K562 (cell line): Measurements from ENCODE around the gene TTC9C. TPM values are rescaled to one million over a fixed set of nuclear protein-coding genes. Genes with fewer than 3 reads are reported as not detected.
A peak's percentile ranks its signal among the peaks of the same experiment; 100 is the strongest.

Experiments
- ATAC-seq: fragments of 200-7000 bp; cut with Tn5 transposase; 3 replicates; pipeline ENCODE4 v1.9.1; 2020; ENCODE audit warnings: moderate library complexity
- BruUV-seq: library from RNA; stranded (reverse); fragments of 400-500 nt; replicated peaks from 2 replicates; lab custom pipeline; 2021; lab: Mats Ljungman, UMichigan
- CTCF ChIA-PET: fragments of 300-600 bp; formaldehyde crosslinking; extraction: SDS; loops from one replicate; lab custom pipeline; 2021; ENCODE audit warnings: low intra/inter-chr PET ratio; lab: Yijun Ruan, JAX
- POLR2A ChIA-PET: fragments of 300-600, 350-650 bp; sonication (Branson Sonifier 250); formaldehyde crosslinking; extraction: SDS; loops from one replicate; lab custom pipeline; 2021; ENCODE audit warnings: antibody characterized with exemption, inconsistent platforms; lab: Yijun Ruan, JAX
- DNase-seq, 4 experiments: peaks; one replicate each; pipeline versions ENCODE4 v3.0.0 to v3.0.0-alpha.2; 2011 to 2018; ENCODE audit warnings: low spot score in 3 of 4, mixed read lengths in 3 of 4; ENCODE audit errors: extremely low read depth in 1 of 4
- FAIRE-seq: peaks from 2 replicates; lab custom pipeline; 2011; peaks lifted over from hg19 to GRCh38; lab: Jason Lieb, UNC
- H2AFZ ChIP-seq: 2 replicates; pipeline ENCODE4 v1.6.0; 2011; ENCODE audit warnings: low read depth, low read length, control low read depth, inconsistent platforms
- H3K27ac ChIP-seq: fragments of 200-600 bp; 3 replicates; pipeline ENCODE4 v1.8.0; 2011; ENCODE audit warnings: low read depth, mild to moderate bottlenecking, control low read depth, inconsistent platforms, low read length, moderate library complexity, mixed read lengths; ENCODE audit errors: extremely low read depth
- H3K27me3 ChIP-seq, 2 experiments: fragments of 300-600 bp in 1 of 2; 2 replicates in 1 of 2; 3 replicates in 1 of 2; pipeline versions ENCODE4 v1.6.0 to v1.8.0; 2011; ENCODE audit warnings: inconsistent platforms in 2 of 2, low read length in 2 of 2, mild to moderate bottlenecking in 1 of 2, mixed read lengths in 1 of 2, moderate library complexity in 1 of 2; ENCODE audit not compliant: control insufficient read depth in 2 of 2, insufficient read depth in 2 of 2
- H3K36me3 ChIP-seq: fragments of 300-600 bp; 3 replicates; pipeline ENCODE4 v1.8.0; 2011; ENCODE audit warnings: mild to moderate bottlenecking, low read length, inconsistent platforms; ENCODE audit not compliant: control insufficient read depth, insufficient read depth
- H3K4me1 ChIP-seq, 2 experiments: fragments of 200-600 bp in 1 of 2; replicated peaks in 1 of 2; 2 replicates in 1 of 2; 3 replicates in 1 of 2; pipeline versions ENCODE4 v1.5.1 to v1.8.0; 2011; ENCODE audit warnings: inconsistent platforms in 2 of 2, low read length in 2 of 2, mild to moderate bottlenecking in 1 of 2, mixed read lengths in 1 of 2, moderate library complexity in 1 of 2; ENCODE audit not compliant: control insufficient read depth in 2 of 2, insufficient read depth in 2 of 2
- H3K4me2 ChIP-seq: 2 replicates; pipeline ENCODE4 v1.6.1; 2011; ENCODE audit warnings: low read length, control low read depth, inconsistent platforms, mixed read lengths; ENCODE audit not compliant: insufficient read depth
- H3K4me3 ChIP-seq: fragments of 200-600 bp; sonication (generic), shearing (Covaris generic); 2 replicates; pipeline ENCODE4 v1.5.1; 2016; ENCODE audit warnings: control low read depth, inconsistent platforms
- H3K79me2 ChIP-seq: fragments of 200-600 bp; 3 replicates; pipeline ENCODE4 v1.8.0; 2011; ENCODE audit warnings: low read length, inconsistent platforms; ENCODE audit not compliant: control insufficient read depth, insufficient read depth
- H3K9ac ChIP-seq, 2 experiments: 2 replicates each; pipeline versions ENCODE4 v1.6.0 to v1.6.1; 2011; ENCODE audit warnings: low read depth in 2 of 2, low read length in 2 of 2, control low read depth in 1 of 2, inconsistent platforms in 1 of 2, mild to moderate bottlenecking in 1 of 2, mixed read lengths in 1 of 2; ENCODE audit not compliant: insufficient read depth in 1 of 2
- H3K9me1 ChIP-seq: one replicate; pipeline ENCODE4 v1.6.0; 2011; ENCODE audit warnings: inconsistent platforms, mild to moderate bottlenecking, low read length, moderate library complexity; ENCODE audit not compliant: control insufficient read depth, insufficient read depth
- H3K9me3 ChIP-seq: replicated peaks from 2 replicates; pipeline ENCODE4 v1.5.1; 2011; ENCODE audit warnings: low read depth, low read length, inconsistent platforms; ENCODE audit not compliant: control insufficient read depth, insufficient read depth
- H4K20me1 ChIP-seq: replicated peaks from 2 replicates; pipeline ENCODE4 v1.6.1; 2011; ENCODE audit warnings: low read length, inconsistent platforms, mixed read lengths; ENCODE audit not compliant: control insufficient read depth, insufficient read depth
- BRD9 ChIP-seq: fragments of 450-650 bp; IDR thresholded peaks from 2 replicates; pipeline ENCODE4 v1.6.1; 2018; ENCODE audit warnings: low read depth; ENCODE audit not compliant: partially characterized antibody
- CGGBP1 ChIP-seq: fragments of 250-450 bp; sonication (Bioruptor Pico); IDR thresholded peaks from 2 replicates; pipeline ENCODE4 v1.9.0; 2021; ENCODE audit warnings: mild to moderate bottlenecking
- ELK1 ChIP-seq: sonication (generic); formaldehyde crosslinking; IDR thresholded peaks from 2 replicates; pipeline ENCODE4 v1.8.1; 2022; ENCODE audit warnings: missing genetic modification reagents
- HBP1 ChIP-seq: fragments of 450-650 bp; formaldehyde crosslinking; IDR thresholded peaks from 2 replicates; pipeline ENCODE4 v1.4.0; 2022; ENCODE audit warnings: missing genetic modification characterization
- LCOR ChIP-seq: sonication (generic); formaldehyde crosslinking; IDR thresholded peaks from 2 replicates; pipeline ENCODE4 v1.8.0; 2022; ENCODE audit warnings: mild to moderate bottlenecking, missing genetic modification reagents
- SPI1 ChIP-seq: IDR thresholded peaks from 2 replicates; pipeline ENCODE4 v1.6.1; 2011; ENCODE audit warnings: low read depth, low read length, control low read depth, borderline replicate concordance
- SRF ChIP-seq, 2 experiments: fragments of 250-450, 450-650 bp in 1 of 2; sonication (Bioruptor Pico) in 1 of 2; sonication (generic) in 1 of 2; formaldehyde crosslinking; IDR thresholded peaks; 2 replicates each; pipeline versions ENCODE4 v1.5.0 to v1.5.1; 2020 to 2022; ENCODE audit warnings: mild to moderate bottlenecking in 1 of 2, missing genetic modification reagents in 1 of 2
- UBTF ChIP-seq, 2 experiments: IDR thresholded peaks; 2 replicates each; pipeline ENCODE4 v1.6.1; 2012; ENCODE audit warnings: improper control_type of control experiment in 2 of 2, low read depth in 2 of 2, low read length in 2 of 2, borderline replicate concordance in 1 of 2
- ZBTB43 ChIP-seq: sonication (generic); formaldehyde crosslinking; IDR thresholded peaks from 2 replicates; pipeline ENCODE4 v1.8.0; 2023; ENCODE audit warnings: mild to moderate bottlenecking, missing genetic modification reagents
- ZNF212 ChIP-seq: fragments of 450-650 bp; formaldehyde crosslinking; IDR thresholded peaks from 2 replicates; pipeline ENCODE4 v1.4.0; 2020; ENCODE audit warnings: mild to moderate bottlenecking
- ZNF436 ChIP-seq: fragments of 250-450, 450-650 bp; sonication (Bioruptor Pico); formaldehyde crosslinking; IDR thresholded peaks from 2 replicates; pipeline ENCODE4 v1.7.0; 2020; ENCODE audit warnings: mild to moderate bottlenecking
- ZNF77 ChIP-seq: fragments of 250-450 bp; sonication (Bioruptor Pico); IDR thresholded peaks from 2 replicates; pipeline ENCODE4 v1.5.0; 2020
- ZNF780A ChIP-seq: fragments of 250-450 bp; sonication (Bioruptor Pico); IDR thresholded peaks from 2 replicates; pipeline ENCODE4 v1.5.0; 2021; ENCODE audit warnings: mild to moderate bottlenecking
- WGBS: fragments of 100-300 bp; shearing (Covaris generic); methylation state at CpG from one replicate; pipeline ENCODE4 v1.1.6; 2016; ENCODE audit warnings: low coverage, mixed read lengths; ENCODE audit not compliant: insufficient coverage; ENCODE audit errors: missing lambda C conversion rate; 5-methylcytosine and 5-hydroxymethylcytosine counted together
- in situ Hi-C: fragments of 300-500 bp; cut with MboI; formaldehyde crosslinking; loops from 4 replicates; pipeline ENCODE4 v1.15.0; 2018; ENCODE audit warnings: inconsistent platforms, mixed read lengths
- intact Hi-C: fragments of 100-400 bp; cut with micrococcal nuclease; formaldehyde crosslinking; loops from 2 replicates; pipeline ENCODE4 v1.14.2; 2022
- polyA plus RNA-seq, 8 experiments: library from polyadenylated mRNA; depleted of rRNA in 4 of 8; stranded (reverse) in 5 of 8; unstranded in 3 of 8; fragments of >200 nt; fragmentation: Nextera tagmentation in 2 of 8; fragmentation: Illumina TruSeq in 1 of 8; extraction: Ambion mirVana in 2 of 8; extraction: Trizol in 1 of 8; gene quantifications; 2 replicates each; pipeline versions ENCODE4 v1.2.1 to v1.2.3, GENCODE V29; 2011 to 2014; ENCODE audit warnings: inconsistent platforms in 1 of 8, missing spikeins in 1 of 8
- total RNA-seq, 7 experiments: library from RNA; depleted of rRNA in 6 of 7; stranded (reverse); fragments of >200 nt in 6 of 7; fragmentation: Illumina TruSeq in 2 of 7; extraction: Trizol in 2 of 7; gene quantifications; 2 replicates each; pipeline versions ENCODE4 v1.2.1 to v1.2.3, GENCODE V29; 2011 to 2021; ENCODE audit warnings: low replicate concordance in 1 of 7
- TF ChIP-seq, protein P1 (sequence below), 2 experiments: fragments of 250-450 bp in 1 of 2; fragments of 450-650 bp in 1 of 2; sonication (Bioruptor Pico) in 1 of 2; IDR thresholded peaks; 2 replicates each; pipeline versions ENCODE4 v1.6.1 to v1.8.0; 2016 to 2021; ENCODE audit warnings: mild to moderate bottlenecking in 2 of 2, moderate library complexity in 2 of 2, missing compliant biosample characterization in 1 of 2, missing genetic modification characterization in 1 of 2

TTC9C gene
- total and polyA plus RNA-seq, 9 of the 15 experiments (the other 6 are each of a cell fraction or from before 2014, with no cell fraction given), result 32.8 to 59.0 (median 37.1) TPM

GRCh38 chr11:62724171-62724570 is 4.1 kb upstream of the TTC9C start:
- Histone ChIP-seq H4K20me1 (peaks cover 6% of the 10 kb centered on the region; the same call in 1 of the 2 replicates), H3K9me3 (no peaks in the 10 kb centered on the region), H2AFZ (no peak overlapping the region), H3K4me1 (peaks cover 9 to 14% of the 10 kb centered on the region in 2 experiments; a peak in 4 of 5 replicates), H3K27me3 (no peaks in the 10 kb centered on the region), H3K4me2 (peak overlapping the region; percentile 8; the same call in 1 of the 2 replicates), H3K9ac (peak overlapping the region; percentile 75 to 98; a peak in 2 of 4 replicates), H3K36me3 (peaks cover 68% of the 10 kb centered on the region), H3K4me3 (no peak overlapping the region), H3K79me2 (peaks cover 81% of the 10 kb centered on the region), H3K27ac (no peak overlapping the region), H3K9me1 (no peaks in the 10 kb centered on the region)
- no peak for FAIRE-seq
- BruUV-seq, result no TSS peak
- DNase-seq, result no peak
- ATAC-seq, result no peak
- ChIA-PET POLR2A (interaction anchor here (0.6 to 2.3 kb wide), 11 partner anchors 9 to 151 kb away, joined by 3 to 6 read pairs (median 3); partner anchors contain the start of genes GANAB, GNG3 and STX5), CTCF (interaction anchor here (0.6 kb wide), 1 partner anchor 15 kb away, joined by 4 read pairs; no protein-coding TSS in a partner anchor)
- in situ Hi-C loops (no loop called here), intact Hi-C loops (loop anchor here (10.0 kb wide), 1 partner anchor 121 kb away; no protein-coding TSS in a partner anchor)
- 82% methylated on average over 8 of the region's 8 CpGs for WGBS
- TF ChIP-seq, protein P1, sequence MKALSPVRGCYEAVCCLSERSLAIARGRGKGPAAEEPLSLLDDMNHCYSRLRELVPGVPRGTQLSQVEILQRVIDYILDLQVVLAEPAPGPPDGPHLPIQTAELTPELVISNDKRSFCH (CRISPR knock-in tag; IDR thresholded peaks at IDR 0.05), result no peak
- TF ChIP-seq, protein P1 (tag; IDR thresholded peaks at IDR 0.05), result no peak
- TF ChIP-seq SRF (CRISPR knock-in tag; IDR thresholded peaks at IDR 0.05) (no peak), ELK1 (CRISPR knock-in tag) (no peak), UBTF (IDR thresholded peaks at IDR 0.05; ENCODE audit: borderline replicate concordance in 1 of 2, low read depth in 2 of 2, low read length in 2 of 2) (no peak), HBP1 (no peak), ZNF780A (CRISPR knock-in tag) (no peak), BRD9 (no peak), ZNF77 (CRISPR knock-in tag) (no peak), ZNF212 (CRISPR knock-in tag) (no peak), ZNF436 (CRISPR knock-in tag) (no peak), LCOR (CRISPR knock-in tag) (no peak), SPI1 (no peak), ZBTB43 (CRISPR knock-in tag) (no peak), CGGBP1 (CRISPR knock-in tag) (no peak)
